ENCODE measurements around the gene GPR179.

DNA sequence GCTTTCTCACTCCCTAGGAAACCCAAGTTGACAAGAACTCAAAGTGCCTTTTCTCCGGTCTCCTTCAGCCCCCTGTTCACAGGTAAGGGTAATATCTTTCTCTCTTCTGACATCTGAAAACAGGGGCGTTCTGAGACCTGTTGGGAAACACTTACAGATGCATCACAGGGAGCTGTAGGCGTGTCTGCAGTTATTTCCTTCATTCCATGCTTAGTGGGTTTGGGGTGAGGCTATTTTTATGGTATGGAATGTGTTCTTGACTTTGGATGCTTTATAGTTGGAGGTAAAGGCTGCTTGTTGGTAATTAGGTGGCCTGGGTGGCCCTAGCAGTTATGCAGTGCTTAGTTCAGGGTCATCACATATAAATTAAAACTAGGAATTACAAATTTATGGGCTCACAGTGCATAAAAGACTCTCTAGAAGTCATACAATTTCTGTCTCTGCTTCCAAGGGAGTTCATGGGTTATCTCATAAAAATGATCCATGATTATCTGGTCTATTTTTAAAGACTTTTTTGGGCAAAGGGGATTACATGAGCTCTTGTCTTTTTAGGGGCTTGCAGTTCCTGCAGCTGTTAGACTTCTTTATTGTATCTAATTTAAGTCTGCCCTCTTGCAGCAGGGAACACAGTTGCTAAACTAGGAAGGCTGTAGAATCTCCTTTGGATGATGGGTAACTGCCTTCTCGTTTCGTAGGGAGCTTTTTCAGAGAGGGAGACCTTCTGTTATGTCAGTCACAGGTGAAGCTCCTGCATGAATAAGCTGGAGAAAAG is 18.1 kb upstream of the GPR179 start:
- TF ChIP-seq, protein P1, sequence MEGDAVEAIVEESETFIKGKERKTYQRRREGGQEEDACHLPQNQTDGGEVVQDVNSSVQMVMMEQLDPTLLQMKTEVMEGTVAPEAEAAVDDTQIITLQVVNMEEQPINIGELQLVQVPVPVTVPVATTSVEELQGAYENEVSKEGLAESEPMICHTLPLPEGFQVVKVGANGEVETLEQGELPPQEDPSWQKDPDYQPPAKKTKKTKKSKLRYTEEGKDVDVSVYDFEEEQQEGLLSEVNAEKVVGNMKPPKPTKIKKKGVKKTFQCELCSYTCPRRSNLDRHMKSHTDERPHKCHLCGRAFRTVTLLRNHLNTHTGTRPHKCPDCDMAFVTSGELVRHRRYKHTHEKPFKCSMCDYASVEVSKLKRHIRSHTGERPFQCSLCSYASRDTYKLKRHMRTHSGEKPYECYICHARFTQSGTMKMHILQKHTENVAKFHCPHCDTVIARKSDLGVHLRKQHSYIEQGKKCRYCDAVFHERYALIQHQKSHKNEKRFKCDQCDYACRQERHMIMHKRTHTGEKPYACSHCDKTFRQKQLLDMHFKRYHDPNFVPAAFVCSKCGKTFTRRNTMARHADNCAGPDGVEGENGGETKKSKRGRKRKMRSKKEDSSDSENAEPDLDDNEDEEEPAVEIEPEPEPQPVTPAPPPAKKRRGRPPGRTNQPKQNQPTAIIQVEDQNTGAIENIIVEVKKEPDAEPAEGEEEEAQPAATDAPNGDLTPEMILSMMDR (conservative IDR thresholded peaks at IDR 0.05; ENCODE audit: low read length): no peak
- TF ChIP-seq EZH2phosphoT487 (IDR thresholded peaks at IDR 0.05; ENCODE audit: borderline replicate concordance, low read depth, low read length): no peak

Measured in OCI-LY7 (cell line).